IMR-90 (cell line): ENCODE measurements around the gene OR10G2.

Experiments
- MXI1 ChIP-seq: IDR thresholded peaks from 2 replicates; pipeline ENCODE4 v1.6.1; 2012; ENCODE audit warnings: low read depth, mild to moderate bottlenecking, low read length, moderate library complexity, borderline replicate concordance
- RFX5 ChIP-seq: IDR thresholded peaks from 2 replicates; pipeline ENCODE4 v1.8.0; 2012; ENCODE audit warnings: low read depth, mild to moderate bottlenecking, low read length, moderate library complexity
- TF ChIP-seq, protein P1 (sequence below): conservative IDR thresholded peaks from 2 replicates; pipeline ENCODE4 v1.5.1; 2012; ENCODE audit warnings: mild to moderate bottlenecking, low read depth, low read length, improper control_type of control experiment
- TF ChIP-seq, protein P2 (sequence below): fragments of 150-350 bp; IDR thresholded peaks from 2 replicates; pipeline ENCODE4 v1.6.1; 2016; ENCODE audit warnings: low read depth, mild to moderate bottlenecking, low read length, moderate library complexity, borderline replicate concordance

DNA sequence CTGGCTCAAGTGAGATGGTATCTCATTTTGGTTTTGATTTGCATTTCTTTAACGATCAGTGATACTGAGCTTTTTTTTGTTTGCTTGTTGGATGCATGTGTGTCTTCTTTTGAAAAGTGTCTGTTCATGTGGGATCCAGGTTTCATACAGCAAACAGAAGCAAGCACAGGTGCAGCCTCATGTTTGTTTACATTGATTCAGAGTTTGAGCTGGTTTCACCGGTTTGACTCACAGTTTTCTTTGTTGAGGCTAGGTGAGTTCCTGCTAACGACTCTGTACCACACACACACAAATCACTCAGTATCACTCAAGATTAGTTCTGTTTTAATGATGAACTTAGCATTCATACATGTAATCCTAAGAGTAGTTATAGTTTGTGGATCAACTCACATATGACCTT, 3.7 kb downstream of the OR10G2 start:
- TF ChIP-seq MXI1, result no peak
- TF ChIP-seq, protein P1, sequence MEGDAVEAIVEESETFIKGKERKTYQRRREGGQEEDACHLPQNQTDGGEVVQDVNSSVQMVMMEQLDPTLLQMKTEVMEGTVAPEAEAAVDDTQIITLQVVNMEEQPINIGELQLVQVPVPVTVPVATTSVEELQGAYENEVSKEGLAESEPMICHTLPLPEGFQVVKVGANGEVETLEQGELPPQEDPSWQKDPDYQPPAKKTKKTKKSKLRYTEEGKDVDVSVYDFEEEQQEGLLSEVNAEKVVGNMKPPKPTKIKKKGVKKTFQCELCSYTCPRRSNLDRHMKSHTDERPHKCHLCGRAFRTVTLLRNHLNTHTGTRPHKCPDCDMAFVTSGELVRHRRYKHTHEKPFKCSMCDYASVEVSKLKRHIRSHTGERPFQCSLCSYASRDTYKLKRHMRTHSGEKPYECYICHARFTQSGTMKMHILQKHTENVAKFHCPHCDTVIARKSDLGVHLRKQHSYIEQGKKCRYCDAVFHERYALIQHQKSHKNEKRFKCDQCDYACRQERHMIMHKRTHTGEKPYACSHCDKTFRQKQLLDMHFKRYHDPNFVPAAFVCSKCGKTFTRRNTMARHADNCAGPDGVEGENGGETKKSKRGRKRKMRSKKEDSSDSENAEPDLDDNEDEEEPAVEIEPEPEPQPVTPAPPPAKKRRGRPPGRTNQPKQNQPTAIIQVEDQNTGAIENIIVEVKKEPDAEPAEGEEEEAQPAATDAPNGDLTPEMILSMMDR, result no peak
- no peak for TF ChIP-seq RFX5
- TF ChIP-seq, protein P2, sequence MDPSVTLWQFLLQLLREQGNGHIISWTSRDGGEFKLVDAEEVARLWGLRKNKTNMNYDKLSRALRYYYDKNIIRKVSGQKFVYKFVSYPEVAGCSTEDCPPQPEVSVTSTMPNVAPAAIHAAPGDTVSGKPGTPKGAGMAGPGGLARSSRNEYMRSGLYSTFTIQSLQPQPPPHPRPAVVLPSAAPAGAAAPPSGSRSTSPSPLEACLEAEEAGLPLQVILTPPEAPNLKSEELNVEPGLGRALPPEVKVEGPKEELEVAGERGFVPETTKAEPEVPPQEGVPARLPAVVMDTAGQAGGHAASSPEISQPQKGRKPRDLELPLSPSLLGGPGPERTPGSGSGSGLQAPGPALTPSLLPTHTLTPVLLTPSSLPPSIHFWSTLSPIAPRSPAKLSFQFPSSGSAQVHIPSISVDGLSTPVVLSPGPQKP, result no peak
